SK-N-MC (cell line): ENCODE data around the gene AGMO.

ENCODE experiments used
- EZH2 ChIP-seq: fragments of 200-600 bp; sonication (generic); IDR thresholded peaks from one replicate; pipeline ENCODE4 v1.6.1; 2017; ENCODE audit warnings: antibody characterized with exemption
- FOXP2 ChIP-seq: optimal IDR thresholded peaks from 2 replicates; pipeline ENCODE3; 2011; ENCODE audit warnings: mild to moderate bottlenecking, moderate library complexity; ENCODE audit not compliant: insufficient read depth; ENCODE audit errors: extremely low read length, control extremely low read depth
- POLR2AphosphoS5 ChIP-seq: IDR thresholded peaks from 2 replicates; pipeline ENCODE4 v1.6.1; 2012; ENCODE audit warnings: mild to moderate bottlenecking, low read depth, low read length, borderline replicate concordance

DNA sequence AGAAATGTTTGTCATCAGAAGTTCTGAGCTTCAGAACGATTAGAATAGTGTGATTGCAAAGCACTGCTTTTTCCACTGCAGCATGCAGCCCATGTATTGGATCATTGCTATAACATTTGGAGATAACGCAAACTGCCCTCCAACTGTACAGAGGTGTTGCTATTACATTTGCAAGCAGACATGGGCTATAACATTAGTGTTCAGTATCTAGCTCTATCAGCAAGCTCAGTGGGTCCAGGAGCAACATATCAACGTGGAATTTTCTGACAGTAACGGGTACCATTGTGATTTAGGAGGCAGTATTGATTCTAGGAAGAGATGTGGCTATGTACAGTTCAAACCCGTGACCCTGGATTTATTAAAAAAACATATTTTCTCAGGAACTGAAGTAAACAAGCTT, 75.8 kb downstream of the AGMO start:
- TF ChIP-seq POLR2AphosphoS5 (no peak), EZH2 (no peak), FOXP2 (no peak)
